Hematopoietic multipotent progenitor cell treated with erythropoietin and hydrocortisone succinate and interleukin-3 and kit ligand, for 4 days (in vitro differentiated cells): ENCODE results near the gene UFSP1.
A peak's percentile ranks its signal among the peaks of the same experiment; 100 is the strongest.
"Not testable (repeated sequence)": the region's sequence is repeated elsewhere in the genome, so short reads cannot be mapped to it uniquely, and the experiment has no call there.

Experiments used
- DNase-seq: peaks from one replicate; pipeline ENCODE4 v3.0.0-alpha.2; 2015

UFSP1 gene

GRCh38 chr7:100879685-100880261 lies 9.7 kb downstream of the UFSP1 start:
- no peak for DNase-seq

- no peak for DNase-seq
These were observed 10.8 kb downstream of the UFSP1 start for GRCh38 chr7:100878685-100879084.

GRCh38 chr7:100878013-100878412 lies 11.5 kb downstream of the UFSP1 start:
- no peak for DNase-seq

GRCh38 chr7:100875356-100875751 lies 14.2 kb downstream of the UFSP1 start:
- DNase-seq, result peak; percentile 58

GRCh38 chr7:100874577-100875355 lies 14.7 kb downstream of the UFSP1 start, which contains the start of gene SRRT:
Gene SRRT, plus strand, starts transcription at chr7:100875103. Its CDS starts 488 bp downstream, at chr7:100875591.
- peak; percentile 100 for DNase-seq

- peak; percentile 33 for DNase-seq
These were observed 15.3 kb downstream of the UFSP1 start for GRCh38 chr7:100874300-100874576.

- no peak for DNase-seq
These were observed 15.8 kb downstream of the UFSP1 start for GRCh38 chr7:100873599-100874299.

- no peak for DNase-seq
These were observed 21.6 kb downstream of the UFSP1 start for GRCh38 chr7:100867776-100868485.

GRCh38 chr7:100867040-100867775 lies 22.3 kb downstream of the UFSP1 start, which contains the start of gene TRIP6:
Gene TRIP6, plus strand, starts transcription at chr7:100867387. Its CDS starts 111 bp downstream, at chr7:100867498.
- DNase-seq, result peak; percentile 88

GRCh38 chr7:100866729-100867039 lies 22.8 kb downstream of the UFSP1 start:
- no peak for DNase-seq

- peak; percentile 90 for DNase-seq
These were observed 23.4 kb downstream of the UFSP1 start for GRCh38 chr7:100865938-100866728.

- DNase-seq, result peak; percentile 62
These were observed 24.1 kb downstream of the UFSP1 start for GRCh38 chr7:100865372-100865911.

- DNase-seq, result no peak
These were observed 25.2 kb downstream of the UFSP1 start for GRCh38 chr7:100864263-100864845.

GRCh38 chr7:100863406-100863950 lies 26.0 kb downstream of the UFSP1 start:
- peak; percentile 78 for DNase-seq

- no peak for DNase-seq
These were observed 27.9 kb downstream of the UFSP1 start for GRCh38 chr7:100861616-100861985.

- no peak for DNase-seq
These were observed 28.6 kb downstream of the UFSP1 start for GRCh38 chr7:100860702-100861615.

GRCh38 chr7:100859856-100860255 lies 29.7 kb downstream of the UFSP1 start:
- DNase-seq, result no peak

GRCh38 chr7:100856871-100857282 lies 32.6 kb downstream of the UFSP1 start:
- DNase-seq, result no peak

- no peak for DNase-seq
These were observed 34.0 kb downstream of the UFSP1 start for GRCh38 chr7:100855515-100855914.

- not testable (repeated sequence) for DNase-seq
These were observed 34.6 kb downstream of the UFSP1 start for GRCh38 chr7:100854899-100855298.
